Embryonic facial prominence (tissue), 1 donor: Measurements from ENCODE around the gene TMEM191B.
"Not testable (repeated sequence)": the region's sequence is repeated elsewhere in the genome, so short reads cannot be mapped to it uniquely, and the experiment has no call there.

Experiments used
- DNase-seq: peaks from one replicate; pipeline ENCODE4 v3.0.0-alpha.2; 2016; ENCODE audit errors: extremely low spot score

TMEM191B gene

GRCh38 chr22:18527752-18528596, at the start of gene TMEM191B:
TMEM191B (plus strand) TSS chr22:18527802; CDS start chr22:18527981, 179 bp downstream.
- DNase-seq, result not testable (repeated sequence)

GRCh38 chr22:18496227-18496626, 31.4 kb upstream of the TMEM191B start:
- not testable (repeated sequence) for DNase-seq

DNA sequence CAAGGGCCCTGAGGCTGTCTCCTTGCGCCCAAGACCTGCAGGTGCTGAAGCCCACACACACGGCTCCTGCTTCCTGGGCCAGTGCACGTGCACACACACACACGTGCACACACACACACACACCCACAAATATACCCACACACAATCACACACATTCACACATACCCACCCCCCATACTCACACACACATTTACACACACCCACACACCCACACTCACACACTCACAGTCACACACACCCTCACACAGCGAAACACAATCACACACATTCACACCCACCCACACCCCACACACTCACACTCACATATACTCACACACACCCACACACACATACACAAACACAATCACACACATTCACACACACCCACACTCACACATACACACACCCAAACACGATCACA, 16.3 kb upstream of the TMEM191B start:
- DNase-seq, result not testable (repeated sequence)

GRCh38 chr22:18512378-18512777, 15.2 kb upstream of the TMEM191B start:
- not testable (repeated sequence) for DNase-seq

GRCh38 chr22:18513454-18513853, 14.1 kb upstream of the TMEM191B start:
- not testable (repeated sequence) for DNase-seq

- DNase-seq, result not testable (repeated sequence)
Observed at GRCh38 chr22:18518061-18518460, 9.5 kb upstream of the TMEM191B start, which contains the start of gene GGTLC3. GGTLC3 (minus strand) TSS chr22:18518161; CDS start chr22:18517897, 264 bp downstream.

DNA sequence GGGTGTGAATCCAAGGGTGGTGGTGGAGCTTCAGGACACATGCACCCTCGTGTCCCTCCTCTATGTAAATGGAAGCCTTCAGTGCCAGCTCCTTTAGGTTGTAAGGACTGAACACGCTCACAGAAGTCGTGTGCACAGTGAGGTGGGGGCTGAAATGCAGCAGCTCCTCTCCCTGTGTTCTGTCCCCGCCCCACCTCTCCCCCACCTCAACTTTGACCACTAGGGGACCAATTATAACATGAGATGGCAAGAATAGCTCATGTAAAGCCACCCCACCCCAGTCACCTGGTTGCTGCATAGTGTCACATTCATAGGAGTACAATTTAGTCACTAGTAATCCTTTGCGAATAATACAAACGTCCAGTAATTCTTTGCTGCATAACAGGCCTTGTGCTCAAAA, 4.8 kb upstream of the TMEM191B start:
- not testable (repeated sequence) for DNase-seq

GRCh38 chr22:18523328-18523727, 4.3 kb upstream of the TMEM191B start:
- not testable (repeated sequence) for DNase-seq

DNA sequence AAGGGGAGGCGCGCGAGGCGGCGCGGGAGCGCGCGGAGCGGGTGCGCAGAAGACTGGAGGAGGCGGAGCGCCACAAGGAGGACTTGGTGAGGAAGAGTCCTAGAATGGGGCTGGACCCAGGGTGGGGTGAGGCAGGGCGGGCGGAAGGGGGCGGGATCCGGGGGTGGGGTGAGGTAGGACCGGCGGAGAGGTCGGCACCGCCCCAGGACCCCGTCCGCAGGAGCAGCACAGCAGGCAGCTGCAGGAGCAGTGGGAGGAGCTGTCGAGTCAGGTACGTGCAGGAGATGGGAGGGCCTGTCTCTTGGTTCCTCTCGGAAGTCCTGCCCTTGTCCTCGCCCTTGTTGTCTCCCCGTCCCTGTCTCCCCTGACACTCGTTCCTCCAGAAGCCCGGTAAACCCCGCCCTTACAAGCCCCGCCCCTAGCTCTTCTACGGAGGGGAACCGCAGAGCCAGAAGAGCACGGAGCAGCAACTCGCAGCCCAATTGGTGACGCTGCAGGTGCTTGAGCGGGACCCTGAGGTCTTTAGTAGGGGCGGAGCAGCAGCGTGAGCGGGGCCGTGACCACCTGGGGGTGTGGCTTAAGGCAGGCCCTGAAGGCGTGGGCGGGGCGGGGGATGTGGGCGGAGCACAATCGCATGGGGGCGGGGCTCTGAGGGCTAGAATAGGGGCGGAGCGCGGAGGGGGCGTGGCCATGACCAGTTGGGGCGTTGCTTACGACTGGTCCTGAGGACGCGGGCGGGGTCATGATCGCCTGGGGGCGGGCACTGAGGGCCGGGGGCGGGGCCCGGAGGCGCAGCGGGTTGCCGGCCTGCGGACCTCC, 1.2 kb downstream of the TMEM191B start:
- not testable (repeated sequence) for DNase-seq

GRCh38 chr22:18529416-18530145, 2.0 kb downstream of the TMEM191B start:
- not testable (repeated sequence) for DNase-seq

- not testable (repeated sequence) for DNase-seq
Observed at GRCh38 chr22:18533633-18534032, 6.0 kb downstream of the TMEM191B start.

- not testable (repeated sequence) for DNase-seq
Observed at GRCh38 chr22:18534315-18534714, 6.7 kb downstream of the TMEM191B start.

GRCh38 chr22:18539994-18540393, 12.4 kb downstream of the TMEM191B start:
- DNase-seq, result not testable (repeated sequence)

- not testable (repeated sequence) for DNase-seq
Observed at GRCh38 chr22:18543400-18543799, 15.8 kb downstream of the TMEM191B start.

DNA sequence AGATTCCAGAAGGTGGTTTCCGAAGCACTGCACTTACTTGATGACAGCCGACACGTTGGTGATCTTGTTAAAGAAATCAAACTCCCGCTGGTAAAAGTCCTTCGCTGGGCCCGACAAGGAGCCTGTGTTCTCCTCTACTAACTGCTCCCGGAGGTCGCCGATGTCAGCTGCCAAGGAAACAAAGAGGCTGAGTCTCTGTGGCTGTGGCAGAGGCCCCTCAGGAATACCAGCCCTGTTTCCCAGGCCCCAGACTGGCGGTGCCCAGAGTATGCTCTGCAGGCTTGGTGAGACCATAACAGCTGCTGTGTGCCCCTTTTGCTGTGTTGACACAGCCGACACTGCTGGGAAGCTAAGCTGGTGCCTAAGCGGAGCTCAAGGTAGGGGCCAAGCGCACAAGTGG, 17.0 kb downstream of the TMEM191B start:
- not testable (repeated sequence) for DNase-seq

GRCh38 chr22:18549458-18550179, 22.0 kb downstream of the TMEM191B start:
- DNase-seq, result not testable (repeated sequence)

DNA sequence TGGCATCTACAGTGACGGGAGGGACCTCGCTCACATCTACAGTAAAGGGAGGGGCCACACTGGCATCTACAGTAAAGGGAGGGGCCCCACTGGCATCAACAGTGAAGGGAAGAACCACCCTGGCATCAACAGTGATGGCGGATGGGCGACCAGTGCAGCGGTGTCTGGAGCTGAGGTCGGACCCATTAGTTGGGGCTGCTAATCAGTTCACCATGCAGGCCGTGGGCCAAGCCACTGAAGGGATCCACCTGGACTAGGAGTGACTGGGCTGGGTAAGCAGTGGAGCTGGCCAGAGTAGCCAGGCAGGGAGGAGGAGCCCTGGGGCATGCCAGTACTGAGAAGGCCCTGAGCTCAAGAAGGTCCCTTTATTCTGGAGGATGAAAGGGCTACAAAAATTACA, 23.4 kb downstream of the TMEM191B start:
- not testable (repeated sequence) for DNase-seq

- DNase-seq, result not testable (repeated sequence)
Observed at GRCh38 chr22:18552839-18553597, 25.4 kb downstream of the TMEM191B start.

GRCh38 chr22:18554280-18555256, 27.0 kb downstream of the TMEM191B start:
- not testable (repeated sequence) for DNase-seq
